ENCODE results near the gene PGF.

PGF gene

DNA sequence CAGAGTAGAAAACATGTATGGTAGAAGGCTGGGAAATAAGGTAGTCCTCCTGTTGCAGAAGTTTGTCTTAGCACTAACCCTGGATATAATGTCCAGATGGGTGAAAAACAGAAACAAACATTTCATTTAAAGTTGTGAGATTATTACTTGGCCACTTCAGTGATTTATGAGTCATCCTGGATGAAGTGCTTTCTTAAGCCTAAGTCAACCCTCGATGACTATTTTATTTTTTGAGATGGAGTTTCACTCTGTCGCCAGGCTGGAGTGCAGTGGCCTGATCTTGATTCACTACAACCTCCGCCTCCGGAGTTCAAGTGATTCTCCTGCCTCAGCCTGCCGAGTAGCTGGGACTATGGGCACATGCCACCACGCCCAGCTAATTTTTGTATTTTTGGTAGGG is 63.5 kb downstream of the PGF start:
- DNase-seq: no peak
